Glutamatergic neuron (in vitro differentiated cells): ENCODE measurements around the gene CTNNA2. TPM values are rescaled to one million over a fixed set of nuclear protein-coding genes. Genes with fewer than 3 reads are reported as not detected.

Experiments used
- DNase-seq: peaks from one replicate; pipeline ENCODE4 v3.0.0; 2022
- H3K27ac Mint-ChIP-seq: one replicate; pipeline ENCODE4 v1.8.0; 2020; ENCODE audit warnings: mild to moderate bottlenecking, mixed read lengths, inconsistent platforms; ENCODE audit not compliant: unreplicated experiment
- H3K27me3 Mint-ChIP-seq: one replicate; pipeline ENCODE4 v1.8.0; 2020; ENCODE audit warnings: mild to moderate bottlenecking, moderate library complexity, mixed read lengths, inconsistent platforms; ENCODE audit not compliant: unreplicated experiment
- H3K36me3 Mint-ChIP-seq: one replicate; pipeline ENCODE4 v1.8.0; 2020; ENCODE audit warnings: mild to moderate bottlenecking, mixed read lengths, inconsistent platforms; ENCODE audit not compliant: unreplicated experiment
- H3K4me1 Mint-ChIP-seq: one replicate; pipeline ENCODE4 v1.8.0; 2020; ENCODE audit warnings: mild to moderate bottlenecking, low read depth, mixed read lengths, inconsistent platforms; ENCODE audit not compliant: unreplicated experiment
- H3K4me3 Mint-ChIP-seq: one replicate; pipeline ENCODE4 v1.8.0; 2020; ENCODE audit warnings: mild to moderate bottlenecking, mixed read lengths, inconsistent platforms; ENCODE audit not compliant: unreplicated experiment
- H3K9me3 Mint-ChIP-seq: one replicate; pipeline ENCODE4 v1.8.0; 2020; ENCODE audit warnings: mild to moderate bottlenecking, moderate library complexity, mixed read lengths, inconsistent platforms; ENCODE audit not compliant: unreplicated experiment
- CTCF ChIP-seq: fragments of 200-600 bp; sonication (generic); IDR thresholded peaks from one replicate; pipeline ENCODE4 v1.5.0; 2021; ENCODE audit not compliant: partially characterized antibody, unreplicated experiment
- total RNA-seq: library from RNA; stranded (reverse); fragmentation: NEBNext Ultra II Directional; extraction: Animal tissue kit (Norgen Biotek cat#: 25700); gene quantifications from one replicate; pipeline ENCODE4 v1.2.1, GENCODE V29; 2021; ENCODE audit not compliant: unreplicated experiment

CTNNA2 gene
- total RNA-seq, 1 donor from 2014 or later, result 76.2 TPM

GRCh38 chr2:80259292-80259691 lies 746.4 kb downstream of the CTNNA2 start:
- no peak for TF ChIP-seq CTCF
- no peaks in the 10 kb centered on the region for H3K27me3 Mint-ChIP-seq
- no peaks in the 10 kb centered on the region for H3K36me3 Mint-ChIP-seq
- no peak overlapping the region for H3K27ac Mint-ChIP-seq
- H3K4me1 Mint-ChIP-seq, result no peaks in the 10 kb centered on the region
- DNase-seq, result no peak
- H3K4me3 Mint-ChIP-seq, result no peak overlapping the region
- H3K9me3 Mint-ChIP-seq, result no peaks in the 10 kb centered on the region

GRCh38 chr2:80266231-80266630 lies 753.4 kb downstream of the CTNNA2 start:
- Mint-ChIP-seq H3K36me3 (no peaks in the 10 kb centered on the region), H3K9me3 (no peaks in the 10 kb centered on the region), H3K27ac (no peak overlapping the region), H3K4me1 (no peaks in the 10 kb centered on the region), H3K4me3 (no peak overlapping the region), H3K27me3 (no peaks in the 10 kb centered on the region)
- no peak for TF ChIP-seq CTCF
- no peak for DNase-seq

- no peak for TF ChIP-seq CTCF
- peaks cover 2% of the 10 kb centered on the region for H3K27me3 Mint-ChIP-seq
- no peaks in the 10 kb centered on the region for H3K36me3 Mint-ChIP-seq
These were observed 757.0 kb downstream of the CTNNA2 start for GRCh38 chr2:80269806-80270205.

GRCh38 chr2:80280598-80280997 lies 767.7 kb downstream of the CTNNA2 start:
- no peak overlapping the region for H3K4me3 Mint-ChIP-seq
- peaks cover 5% of the 10 kb centered on the region for H3K4me1 Mint-ChIP-seq
- H3K27me3 Mint-ChIP-seq, result no peaks in the 10 kb centered on the region
- no peak for DNase-seq
- H3K36me3 Mint-ChIP-seq, result peaks cover 12% of the 10 kb centered on the region
- no peak for TF ChIP-seq CTCF
- H3K27ac Mint-ChIP-seq, result no peak overlapping the region
- H3K9me3 Mint-ChIP-seq, result no peaks in the 10 kb centered on the region

More at GRCh38 chr2:80269806-80270205, 757.0 kb downstream of the CTNNA2 start:
- H3K4me1 Mint-ChIP-seq, result peaks cover 5% of the 10 kb centered on the region
- H3K4me3 Mint-ChIP-seq, result no peak overlapping the region
- H3K27ac Mint-ChIP-seq, result no peak overlapping the region
- DNase-seq, result no peak
- H3K9me3 Mint-ChIP-seq, result no peaks in the 10 kb centered on the region

GRCh38 chr2:80281049-80281448 lies 768.2 kb downstream of the CTNNA2 start:
- TF ChIP-seq CTCF, result no peak
- peak; percentile 27 for DNase-seq
- H3K4me3 Mint-ChIP-seq, result no peak overlapping the region
- H3K27me3 Mint-ChIP-seq, result no peaks in the 10 kb centered on the region
- H3K27ac Mint-ChIP-seq, result no peak overlapping the region
- no peaks in the 10 kb centered on the region for H3K9me3 Mint-ChIP-seq
- H3K36me3 Mint-ChIP-seq, result peaks cover 12% of the 10 kb centered on the region
- H3K4me1 Mint-ChIP-seq, result peaks cover 5% of the 10 kb centered on the region
